ENCODE results near the gene SP140.
"Not testable (repeated sequence)": the region's sequence is repeated elsewhere in the genome, so short reads cannot be mapped to it uniquely, and the experiment has no call there.

The SP140 gene

GRCh38 chr2:230326453-230327417, 101.2 kb downstream of the SP140 start, which contains the start of gene SP140L:
Gene SP140L, plus strand, starts transcription at chr2:230327193. Its CDS starts 77 bp downstream, at chr2:230327270.
- peak; percentile 79 for DNase-seq (ENCODE audit: low spot score)

GRCh38 chr2:230327418-230328154, 102.0 kb downstream of the SP140 start:
- peak; percentile 57 for DNase-seq (ENCODE audit: low spot score)

GRCh38 chr2:230328155-230328458, 102.6 kb downstream of the SP140 start:
- DNase-seq (ENCODE audit: low spot score) = no peak

GRCh38 chr2:230329946-230330605, 104.5 kb downstream of the SP140 start:
- no peak for DNase-seq (ENCODE audit: low spot score)

- no peak for DNase-seq (ENCODE audit: low spot score)
These were observed 105.2 kb downstream of the SP140 start for GRCh38 chr2:230330725-230331124.

GRCh38 chr2:230335461-230335863, 109.9 kb downstream of the SP140 start:
- DNase-seq (ENCODE audit: low spot score) = no peak

GRCh38 chr2:230335864-230336506, 110.4 kb downstream of the SP140 start:
- DNase-seq (ENCODE audit: low spot score) = no peak

GRCh38 chr2:230341936-230342528, 116.5 kb downstream of the SP140 start:
- DNase-seq (ENCODE audit: low spot score) = not testable (repeated sequence)

GRCh38 chr2:230343041-230343624, 117.6 kb downstream of the SP140 start:
- not testable (repeated sequence) for DNase-seq (ENCODE audit: low spot score)

GRCh38 chr2:230343747-230344146, 118.2 kb downstream of the SP140 start:
- no peak for DNase-seq (ENCODE audit: low spot score)

- DNase-seq (ENCODE audit: low spot score) = no peak
These were observed 120.9 kb downstream of the SP140 start for GRCh38 chr2:230346465-230346864.

GRCh38 chr2:230346921-230347533, 121.5 kb downstream of the SP140 start:
- no peak for DNase-seq (ENCODE audit: low spot score)

- no peak for DNase-seq (ENCODE audit: low spot score)
These were observed 122.2 kb downstream of the SP140 start for GRCh38 chr2:230347659-230348305.

GRCh38 chr2:230348787-230349186, 123.3 kb downstream of the SP140 start:
- no peak for DNase-seq (ENCODE audit: low spot score)

GRCh38 chr2:230356084-230356483, 130.5 kb downstream of the SP140 start:
- no peak for DNase-seq (ENCODE audit: low spot score)

GRCh38 chr2:230358305-230358704, 132.8 kb downstream of the SP140 start:
- no peak for DNase-seq (ENCODE audit: low spot score)

- no peak for DNase-seq (ENCODE audit: low spot score)
These were observed 134.5 kb downstream of the SP140 start for GRCh38 chr2:230360028-230360427.

- DNase-seq (ENCODE audit: low spot score) = peak; percentile 43
These were observed 136.6 kb downstream of the SP140 start for GRCh38 chr2:230362030-230362691.

Measured in NAMALWA (cell line).